RWPE1 (cell line): ENCODE results near the gene POC5.

ENCODE experiments used
- CTCF ChIA-PET: fragments of 350-600 bp; sonication (Branson Sonifier 250); formaldehyde crosslinking; extraction: SDS; loops from one replicate; lab custom pipeline; 2021; lab: Yijun Ruan, JAX
- POLR2A ChIA-PET: fragments of 400-600 bp; formaldehyde crosslinking; extraction: SDS; loops from one replicate; lab custom pipeline; 2020; ENCODE audit warnings: antibody characterized with exemption; ENCODE audit not compliant: low non-redundant PET; lab: Yijun Ruan, JAX
- DNase-seq: peaks from one replicate; pipeline ENCODE4 v3.0.0; 2012; ENCODE audit warnings: low spot score
- H3K27ac ChIP-seq: fragments of 450-650 bp; 2 replicates; pipeline ENCODE4 v1.5.1; 2017
- CTCF ChIP-seq: fragments of 450-650 bp; conservative IDR thresholded peaks from 2 replicates; pipeline ENCODE4 v1.5.1; 2017; ENCODE audit warnings: low read depth, mild to moderate bottlenecking

The POC5 gene

GRCh38 chr5:75717082-75717922, at the start of gene POC5:
Gene POC5, minus strand, starts transcription at chr5:75717437. Its CDS starts 4,500 bp downstream, at chr5:75712937.
- peak within 1 kb of the TSS; percentile 93 for H3K27ac ChIP-seq
- ChIA-PET POLR2A (interaction anchor here (0.9 kb wide), 1 partner anchor 207 kb away, joined by 3 read pairs; no protein-coding TSS in a partner anchor), CTCF (interaction anchor here (0.6 to 1.2 kb wide), 6 partner anchors 36 to 884 kb away, joined by 3 to 4 read pairs (median 3); no protein-coding TSS in a partner anchor)
- DNase-seq, result peak; percentile 100
- TF ChIP-seq CTCF, result no peak

- no peak for DNase-seq
- H3K27ac ChIP-seq, result no peak overlapping the region
- POLR2A ChIA-PET, result no interaction called here
- CTCF ChIA-PET, result no interaction called here
- no peak for TF ChIP-seq CTCF
These were observed 40.9 kb upstream of the POC5 start for GRCh38 chr5:75758116-75758515.

- TF ChIP-seq CTCF, result no peak
- no peak overlapping the region for H3K27ac ChIP-seq
- ChIA-PET CTCF (no interaction called here), POLR2A (no interaction called here)
- DNase-seq, result no peak
These were observed 39.7 kb upstream of the POC5 start for GRCh38 chr5:75756981-75757380.

GRCh38 chr5:75756211-75756610, 39.0 kb upstream of the POC5 start:
- DNase-seq, result no peak
- no peak for TF ChIP-seq CTCF
- CTCF ChIA-PET, result no interaction called here
- no peak overlapping the region for H3K27ac ChIP-seq
- POLR2A ChIA-PET, result no interaction called here

- TF ChIP-seq CTCF, result no peak
- POLR2A ChIA-PET, result no interaction called here
- CTCF ChIA-PET, result interaction anchor here (0.6 to 0.9 kb wide), 3 partner anchors 18 to 407 kb away, joined by 3 to 4 read pairs (median 3); no protein-coding TSS in a partner anchor
These were observed 35.9 kb upstream of the POC5 start for GRCh38 chr5:75753182-75753581.

GRCh38 chr5:75744355-75744754, 27.1 kb upstream of the POC5 start:
- DNase-seq, result no peak
- CTCF ChIA-PET, result interaction anchor here (0.6 to 1.3 kb wide), 2 partner anchors 224 to 512 kb away, joined by 3 read pairs; no protein-coding TSS in a partner anchor
- POLR2A ChIA-PET, result no interaction called here
- no peak overlapping the region for H3K27ac ChIP-seq
- TF ChIP-seq CTCF, result no peak

More at GRCh38 chr5:75753182-75753581, 35.9 kb upstream of the POC5 start:
- DNase-seq, result no peak
- H3K27ac ChIP-seq, result no peak overlapping the region
